ENCODE measurements around the gene WFIKKN2. TPM values are rescaled to one million over a fixed set of nuclear protein-coding genes. Genes with fewer than 3 reads are reported as not detected.
A peak's percentile ranks its signal among the peaks of the same experiment; 100 is the strongest.

Gene WFIKKN2
- total and polyA plus RNA-seq, 5 experiments from 2014 or later: not detected

- ATAC-seq (peak; percentile 85 to 96), DNase-seq (peak; percentile 29 to 78 (median 59))
- POLR2A ChIA-PET: interaction anchor here (1.5 kb wide), 1 partner anchor 133 kb away, joined by 3 read pairs; no protein-coding TSS in a partner anchor
- H3K9me3 Mint-ChIP-seq: no peaks in the 10 kb centered on the region
- peak overlapping the region in 1 of 10 donors; percentile 14 for H3K27ac Mint-ChIP-seq
- peaks cover 0 to 6% (median 3%) of the 10 kb centered on the region in 4 donors for H3K4me1 Mint-ChIP-seq
- peak overlapping the region in 4 of 10 donors; percentile 5 to 27 (median 21) for H3K4me3 Mint-ChIP-seq
- H3K36me3 Mint-ChIP-seq: peaks cover 0 to 4% (median 0%) of the 10 kb centered on the region in 3 donors
- peaks cover 0 to 11% (median 9%) of the 10 kb centered on the region in 5 donors for H3K27me3 Mint-ChIP-seq
Measured at GRCh38 chr17:50816771-50817751, 18.3 kb upstream of the WFIKKN2 start.

DNA sequence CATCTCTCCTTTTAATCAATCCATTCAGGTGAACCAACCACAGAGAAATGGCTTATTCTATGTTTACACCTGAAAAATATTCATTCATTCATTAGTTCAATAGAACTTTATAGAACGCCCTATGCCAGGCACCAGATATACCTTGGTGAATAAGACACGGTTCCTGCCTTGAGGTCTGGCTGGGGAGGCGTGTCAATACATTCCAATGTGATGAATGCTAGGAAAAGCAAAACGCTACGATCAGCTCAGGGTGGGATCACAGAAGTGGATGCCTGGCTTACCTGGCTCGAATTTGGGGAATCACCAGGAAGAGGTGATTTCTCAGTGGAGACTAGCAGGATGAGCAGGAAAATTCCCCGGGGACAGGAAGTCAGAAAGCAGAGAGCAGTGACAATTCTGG, 17.5 kb upstream of the WFIKKN2 start:
- H3K27ac Mint-ChIP-seq: peak overlapping the region in 1 of 10 donors; percentile 14
- H3K27me3 Mint-ChIP-seq: peaks cover 0 to 11% (median 9%) of the 10 kb centered on the region in 5 donors
- H3K9me3 Mint-ChIP-seq: no peaks in the 10 kb centered on the region
- H3K4me3 Mint-ChIP-seq: no peak overlapping the region
- H3K4me1 Mint-ChIP-seq: peaks cover 0 to 6% (median 3%) of the 10 kb centered on the region in 4 donors
- POLR2A ChIA-PET: no interaction called here
- DNase-seq (no peak), ATAC-seq (no peak)
- H3K36me3 Mint-ChIP-seq: peaks cover 0 to 4% (median 0%) of the 10 kb centered on the region in 3 donors

DNA sequence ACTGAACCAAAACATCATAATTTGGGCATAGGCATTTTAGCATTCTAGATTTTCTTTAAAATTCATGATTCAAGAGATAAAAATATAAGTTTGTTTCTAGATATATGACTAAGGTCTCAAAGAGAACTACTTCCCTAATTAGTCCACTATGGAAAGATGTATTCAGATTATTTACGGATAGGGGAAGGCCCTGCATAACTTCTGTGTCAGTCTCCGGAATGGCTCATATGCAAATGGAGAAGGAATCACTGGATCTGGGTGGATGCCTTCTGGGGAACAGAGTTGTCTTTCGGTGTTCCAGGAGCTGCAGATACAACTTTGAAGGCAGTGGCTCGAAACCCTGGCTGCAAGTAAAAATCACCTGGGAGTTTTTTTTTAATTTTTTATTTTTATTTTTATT, 17.1 kb upstream of the WFIKKN2 start:
- Mint-ChIP-seq H3K36me3 (peaks cover 0 to 4% (median 0%) of the 10 kb centered on the region in 3 donors), H3K4me3 (no peak overlapping the region), H3K4me1 (peaks cover 0 to 6% (median 3%) of the 10 kb centered on the region in 4 donors), H3K27ac (no peak overlapping the region), H3K9me3 (peaks cover 0 to under 1% (median 0%) of the 10 kb centered on the region in 9 donors), H3K27me3 (peaks cover 0 to 11% (median 9%) of the 10 kb centered on the region in 5 donors)
- no peak for DNase-seq
- POLR2A ChIA-PET: no interaction called here
- ATAC-seq: no peak

- H3K9me3 Mint-ChIP-seq: peaks cover 0 to 9% (median 0%) of the 10 kb centered on the region in 9 donors
- no peak for ATAC-seq
- POLR2A ChIA-PET: no interaction called here
Measured at GRCh38 chr17:50818921-50819657, 16.3 kb upstream of the WFIKKN2 start.

GRCh38 chr17:50820651-50821050, 14.7 kb upstream of the WFIKKN2 start:
- POLR2A ChIA-PET: no interaction called here
- no peak for ATAC-seq
- H3K27ac Mint-ChIP-seq: no peak overlapping the region
- peaks cover 0 to 7% (median 3%) of the 10 kb centered on the region in 5 donors for H3K27me3 Mint-ChIP-seq
- H3K4me1 Mint-ChIP-seq: peaks cover 0 to 6% (median 3%) of the 10 kb centered on the region in 4 donors
- H3K4me3 Mint-ChIP-seq: no peak overlapping the region
- H3K9me3 Mint-ChIP-seq: peaks cover 0 to 9% (median 0%) of the 10 kb centered on the region in 9 donors
- H3K36me3 Mint-ChIP-seq: no peaks in the 10 kb centered on the region
- no peak for DNase-seq

More at GRCh38 chr17:50818921-50819657, 16.3 kb upstream of the WFIKKN2 start:
- DNase-seq: no peak
- H3K27ac Mint-ChIP-seq: peak overlapping the region in 1 of 10 donors; percentile 0
- H3K36me3 Mint-ChIP-seq: no peaks in the 10 kb centered on the region
- H3K4me1 Mint-ChIP-seq: peaks cover 0 to 6% (median 3%) of the 10 kb centered on the region in 4 donors
- peaks cover 0 to 7% (median 5%) of the 10 kb centered on the region in 5 donors for H3K27me3 Mint-ChIP-seq
- H3K4me3 Mint-ChIP-seq: no peak overlapping the region

GRCh38 chr17:50822550-50822949, 12.8 kb upstream of the WFIKKN2 start:
- Mint-ChIP-seq H3K4me1 (peaks cover 0 to 3% (median 1%) of the 10 kb centered on the region in 4 donors), H3K36me3 (no peaks in the 10 kb centered on the region), H3K9me3 (peaks cover 0 to 9% (median 0%) of the 10 kb centered on the region in 9 donors), H3K27ac (no peak overlapping the region), H3K4me3 (no peak overlapping the region), H3K27me3 (peaks cover 0 to 3% (median 0%) of the 10 kb centered on the region in 5 donors)
- POLR2A ChIA-PET: no interaction called here
- ATAC-seq: no peak
- DNase-seq: no peak

DNA sequence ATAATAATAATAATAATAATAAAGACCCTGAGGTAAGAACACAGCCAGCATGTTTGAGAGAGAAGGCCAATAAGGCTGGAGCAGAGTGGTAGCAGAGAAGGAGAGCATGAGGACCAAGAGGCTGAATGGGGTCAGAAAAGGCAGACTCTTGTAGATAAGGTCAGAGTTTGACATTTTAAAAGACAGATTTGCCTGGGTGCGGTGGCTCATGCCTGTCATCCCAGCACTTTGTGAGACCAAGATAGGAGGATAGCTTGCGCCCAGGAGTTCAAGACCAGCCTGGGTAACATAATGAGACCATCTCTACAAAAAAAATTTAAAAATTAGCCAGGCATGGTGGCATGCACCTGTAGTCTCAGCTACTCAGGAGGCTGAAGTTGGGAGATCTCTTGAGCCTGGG, 11.0 kb upstream of the WFIKKN2 start:
- no peak for ATAC-seq
- H3K36me3 Mint-ChIP-seq: no peaks in the 10 kb centered on the region

GRCh38 chr17:50825188-50825587, 10.2 kb upstream of the WFIKKN2 start:
- Mint-ChIP-seq H3K9me3 (peaks cover 0 to 9% (median 0%) of the 10 kb centered on the region in 9 donors), H3K4me1 (no peaks in the 10 kb centered on the region), H3K36me3 (no peaks in the 10 kb centered on the region), H3K4me3 (no peak overlapping the region), H3K27ac (no peak overlapping the region), H3K27me3 (peaks cover 0 to 3% (median 3%) of the 10 kb centered on the region in 5 donors)
- ATAC-seq (no peak), DNase-seq (no peak)
- POLR2A ChIA-PET: no interaction called here

More for the DNA sequence above, 11.0 kb upstream of the WFIKKN2 start:
- Mint-ChIP-seq H3K27me3 (peaks cover 0 to 3% (median 2%) of the 10 kb centered on the region in 5 donors), H3K4me3 (no peak overlapping the region), H3K4me1 (no peaks in the 10 kb centered on the region), H3K27ac (no peak overlapping the region), H3K9me3 (peaks cover 0 to 9% (median 0%) of the 10 kb centered on the region in 9 donors)
- DNase-seq: no peak
- POLR2A ChIA-PET: no interaction called here

DNA sequence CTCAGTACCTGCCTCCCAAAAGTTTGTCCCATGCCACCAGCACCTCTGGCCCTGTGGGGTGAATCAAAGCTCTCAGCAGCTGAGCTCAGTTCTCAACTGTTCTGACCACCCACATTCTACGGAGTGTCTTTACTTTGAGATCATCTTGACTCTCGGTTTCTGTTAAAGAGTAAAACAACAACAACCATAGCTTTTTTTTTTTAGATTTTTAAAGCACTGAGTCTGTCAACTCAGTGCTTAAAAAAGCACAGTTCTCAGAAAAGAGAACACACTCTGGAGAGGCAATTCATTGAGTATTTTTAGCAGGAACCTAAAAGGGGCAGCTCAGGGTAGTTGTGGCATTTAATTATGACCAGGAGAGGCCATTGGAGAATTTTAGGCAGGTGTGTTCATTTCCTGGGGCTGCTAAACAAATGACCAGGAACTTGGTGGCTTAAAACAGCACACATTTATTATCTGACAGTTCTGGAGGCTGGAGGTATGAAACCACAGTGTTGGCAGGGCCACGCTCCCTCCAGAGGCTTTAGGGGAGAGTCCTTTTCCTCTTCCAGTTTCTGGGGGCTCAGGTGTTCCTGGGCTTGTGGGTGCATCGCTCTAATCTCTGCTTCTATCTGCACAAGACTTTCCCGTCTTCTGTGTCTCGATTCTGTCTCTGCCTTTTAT, 6.7 kb upstream of the WFIKKN2 start:
- H3K27ac Mint-ChIP-seq: no peak overlapping the region
- no peak overlapping the region for H3K4me3 Mint-ChIP-seq
- POLR2A ChIA-PET: no interaction called here
- no peak for ATAC-seq
- peaks cover 0 to 5% (median 0%) of the 10 kb centered on the region in 9 donors for H3K9me3 Mint-ChIP-seq
- peaks cover 0 to 2% (median 0%) of the 10 kb centered on the region in 4 donors for H3K4me1 Mint-ChIP-seq
- DNase-seq: no peak
- H3K27me3 Mint-ChIP-seq: peaks cover 0 to 17% (median 9%) of the 10 kb centered on the region in 5 donors
- H3K36me3 Mint-ChIP-seq: no peaks in the 10 kb centered on the region

- H3K36me3 Mint-ChIP-seq: no peaks in the 10 kb centered on the region
- no peak for ATAC-seq
- H3K9me3 Mint-ChIP-seq: no peaks in the 10 kb centered on the region
- no peak overlapping the region for H3K4me3 Mint-ChIP-seq
- no peak overlapping the region for H3K27ac Mint-ChIP-seq
- POLR2A ChIA-PET: no interaction called here
- no peak for DNase-seq
- H3K4me1 Mint-ChIP-seq: peaks cover 0 to 2% (median 0%) of the 10 kb centered on the region in 4 donors
- peaks cover 0 to 19% (median 11%) of the 10 kb centered on the region in 5 donors for H3K27me3 Mint-ChIP-seq
Measured at GRCh38 chr17:50829332-50829731, 6.1 kb upstream of the WFIKKN2 start.

DNA sequence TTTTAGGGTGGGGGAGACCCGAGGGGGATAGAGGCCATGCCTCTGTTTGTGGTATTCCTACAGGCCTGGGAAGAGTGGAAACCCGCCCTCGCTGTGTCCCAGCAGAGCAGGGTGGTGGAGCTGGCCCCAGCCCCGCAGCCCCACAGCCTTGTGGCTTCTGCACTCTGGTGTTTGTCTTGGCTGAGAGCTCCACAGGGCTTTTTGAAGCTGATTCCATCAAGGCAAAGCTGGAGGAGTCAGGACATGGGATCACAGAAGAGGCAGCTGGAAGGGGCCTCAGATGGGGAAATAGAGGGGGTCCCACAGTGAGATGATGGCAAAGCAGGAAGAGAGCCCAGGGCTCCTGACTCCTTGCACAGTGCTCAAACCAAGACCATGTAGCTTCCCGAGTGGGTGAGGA, 5.0 kb upstream of the WFIKKN2 start:
- Mint-ChIP-seq H3K9me3 (no peaks in the 10 kb centered on the region), H3K27ac (no peak overlapping the region), H3K36me3 (no peaks in the 10 kb centered on the region), H3K27me3 (peaks cover under 1 to 28% (median 16%) of the 10 kb centered on the region in 5 donors), H3K4me3 (no peak overlapping the region), H3K4me1 (peaks cover 0 to 4% (median under 1%) of the 10 kb centered on the region in 4 donors)
- DNase-seq: no peak
- POLR2A ChIA-PET: no interaction called here
- no peak for ATAC-seq

DNA sequence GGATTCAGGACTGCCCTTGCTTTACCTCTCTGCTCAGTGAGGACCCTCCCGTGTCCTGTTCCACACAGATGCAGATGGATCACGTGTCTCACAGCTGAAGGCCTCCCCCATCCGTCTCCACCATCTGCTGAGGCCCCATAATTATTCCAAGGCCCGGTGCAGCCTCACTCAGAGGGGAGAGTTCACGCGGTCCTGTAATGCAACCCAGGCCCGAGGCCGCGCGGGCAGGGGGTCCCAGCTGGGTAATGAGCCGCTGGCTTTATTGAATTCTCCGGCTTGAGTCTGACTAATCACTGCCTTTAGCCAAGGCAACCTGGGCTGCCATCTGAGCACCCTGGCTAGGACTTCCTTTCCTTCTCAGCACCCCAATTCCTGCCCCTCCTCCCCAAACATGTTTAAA, 4.4 kb upstream of the WFIKKN2 start:
- H3K4me3 Mint-ChIP-seq: no peak overlapping the region
- peaks cover 2 to 35% (median 20%) of the 10 kb centered on the region in 5 donors for H3K27me3 Mint-ChIP-seq
- no peak overlapping the region for H3K27ac Mint-ChIP-seq
- H3K4me1 Mint-ChIP-seq: peaks cover 0 to 6% (median 3%) of the 10 kb centered on the region in 4 donors
- POLR2A ChIA-PET: no interaction called here
- ATAC-seq: no peak
- H3K9me3 Mint-ChIP-seq: no peaks in the 10 kb centered on the region
- H3K36me3 Mint-ChIP-seq: no peaks in the 10 kb centered on the region
- no peak for DNase-seq

Data from naive thymus-derived CD8-positive, alpha-beta T cell (primary cell).